CD4-positive, alpha-beta T cell treated with Interferon gamma for 1 hour (primary cell): ENCODE measurements around the gene NOM1.

Experiments used
- DNase-seq: peaks from one replicate; pipeline ENCODE4 v3.0.0-alpha.2; 2020

The NOM1 gene

GRCh38 chr7:157016352-157017041 lies 67.0 kb downstream of the NOM1 start:
- DNase-seq: no peak

GRCh38 chr7:157017149-157017548 lies 67.6 kb downstream of the NOM1 start:
- DNase-seq: no peak

- DNase-seq: no peak
Measured at GRCh38 chr7:157017603-157018327, 68.3 kb downstream of the NOM1 start.

GRCh38 chr7:157018328-157018996 lies 69.0 kb downstream of the NOM1 start:
- no peak for DNase-seq

GRCh38 chr7:157018997-157019608 lies 69.6 kb downstream of the NOM1 start:
- DNase-seq: no peak

- no peak for DNase-seq
Measured at GRCh38 chr7:157019718-157020451, 70.4 kb downstream of the NOM1 start.

- no peak for DNase-seq
Measured at GRCh38 chr7:157020514-157021070, 71.1 kb downstream of the NOM1 start.

- DNase-seq: no peak
Measured at GRCh38 chr7:157021071-157021870, 71.8 kb downstream of the NOM1 start.

- no peak for DNase-seq
Measured at GRCh38 chr7:157021871-157022680, 72.6 kb downstream of the NOM1 start.
